Gastrocnemius medialis (tissue), 4 donors: ENCODE results near the gene STMN1. TPM values are rescaled to one million over a fixed set of nuclear protein-coding genes. Genes with fewer than 3 reads are reported as not detected.

Source experiments
- ATAC-seq, 2 donors: fragments of 150-250 bp; one replicate each; pipeline ENCODE4 v1.9.1; 2016
- DNase-seq, 2 donors: peaks; one replicate each; pipeline ENCODE4 v3.0.0-alpha.2; 2019
- H3K27ac ChIP-seq, 4 donors: fragments of 200-600 bp; sonication (generic); 1 replicate in 1 of 4; 2 replicates in 3 of 4; pipeline ENCODE4 v1.5.1; 2016 to 2018; ENCODE audit warnings: mild to moderate bottlenecking in 2 of 4, moderate library complexity in 1 of 4
- H3K27me3 ChIP-seq, 3 donors: fragments of 200-600 bp; sonication (generic) in 2 of 3; 1 replicate in 1 of 3; 2 replicates in 2 of 3; pipeline versions ENCODE4 v1.5.1 to v1.6.0; 2016 to 2019; ENCODE audit warnings: mild to moderate bottlenecking in 1 of 3, moderate library complexity in 1 of 3
- H3K36me3 ChIP-seq, 2 donors: fragments of 200-600 bp; sonication (generic) in 1 of 2; one replicate each; pipeline ENCODE4 v1.5.1; 2017 to 2018
- H3K4me1 ChIP-seq, 2 donors: fragments of 200-600 bp; sonication (generic) in 1 of 2; one replicate each; pipeline ENCODE4 v1.5.1; 2016 to 2017; ENCODE audit warnings: mild to moderate bottlenecking in 2 of 2
- H3K4me3 ChIP-seq, 4 donors: fragments of 200-600 bp; sonication (generic) in 3 of 4; 1 replicate in 1 of 4; 2 replicates in 3 of 4; pipeline ENCODE4 v1.5.1; 2016 to 2019; ENCODE audit warnings: mild to moderate bottlenecking in 2 of 4
- H3K9me3 ChIP-seq, 3 donors: fragments of 200-600 bp; sonication (generic) in 2 of 3; 1 replicate in 1 of 3; 2 replicates in 2 of 3; pipeline ENCODE4 v1.5.1; 2016 to 2019
- CTCF ChIP-seq, 5 experiments: fragments of 450-650 bp in 3 of 5; fragments of 200-600 bp in 2 of 5; sonication (generic) in 2 of 5; IDR thresholded peaks in 4 of 5; conservative IDR thresholded peaks in 1 of 5; 1 replicate in 4 of 5; 2 replicates in 1 of 5; pipeline ENCODE4 v1.5.1; 2016 to 2019; ENCODE audit warnings: antibody characterized with exemption in 5 of 5, mild to moderate bottlenecking in 3 of 5, moderate library complexity in 3 of 5
- POLR2A ChIP-seq, 2 donors: fragments of 450-650 bp; IDR thresholded peaks; one replicate each; pipeline ENCODE4 v1.6.1; 2017; ENCODE audit warnings: antibody characterized with exemption in 2 of 2, mild to moderate bottlenecking in 2 of 2, moderate library complexity in 2 of 2
- in situ Hi-C, 4 donors: fragments of 200-750 bp; cut with MboI; loops; one replicate each; pipeline versions ENCODE4 v1.15.0 to v1.8.0; 2017; ENCODE audit warnings: low sequenced_read_pairs in 4 of 4
- intact Hi-C: fragments of 100-400 bp; cut with DNase I; formaldehyde crosslinking; loops from one replicate; pipeline ENCODE4 v1.15.1; 2023; ENCODE audit warnings: low total_unique reads
- total RNA-seq, 4 donors: library from RNA; depleted of rRNA; stranded (reverse); fragments of >200 nt; gene quantifications; one replicate each; pipeline versions ENCODE4 v1.1.0 to v1.2.3, GENCODE V29; 2016

STMN1 gene
- total RNA-seq, 4 donors from 2014 or later, result 4.7 to 20.7 (median 13.7) TPM

GRCh38 chr1:25866288-25866687 lies 39.9 kb downstream of the STMN1 start:
- Histone ChIP-seq H3K27me3 (no peaks in the 10 kb centered on the region), H3K4me1 (peaks cover 5 to 10% of the 10 kb centered on the region in 2 donors), H3K36me3 (no peaks in the 10 kb centered on the region), H3K4me3 (no peak overlapping the region), H3K9me3 (no peaks in the 10 kb centered on the region), H3K27ac (no peak overlapping the region)
- intact Hi-C loops, result no loop called here
- in situ Hi-C loops, result no loop called here
- TF ChIP-seq POLR2A (IDR thresholded peaks at IDR 0.05), result no peak
- TF ChIP-seq CTCF (IDR thresholded peaks at IDR 0.05 in 4 of 5, conservative IDR thresholded peaks at IDR 0.05 in 1 of 5), result no peak
- ATAC-seq (no peak), DNase-seq (no peak)

- no peaks in the 10 kb centered on the region for H3K27me3 ChIP-seq
- intact Hi-C loops, result no loop called here
- in situ Hi-C loops, result no loop called here
- no peaks in the 10 kb centered on the region for H3K36me3 ChIP-seq
- peaks cover 5% of the 10 kb centered on the region in 2 donors for H3K4me1 ChIP-seq
- DNase-seq (no peak), ATAC-seq (no peak)
- no peak overlapping the region for H3K27ac ChIP-seq
- no peaks in the 10 kb centered on the region for H3K9me3 ChIP-seq
- TF ChIP-seq POLR2A (IDR thresholded peaks at IDR 0.05) (no peak), CTCF (IDR thresholded peaks at IDR 0.05 in 4 of 5, conservative IDR thresholded peaks at IDR 0.05 in 1 of 5) (no peak)
- H3K4me3 ChIP-seq, result no peak overlapping the region
Observed at GRCh38 chr1:25864434-25864833, 41.8 kb downstream of the STMN1 start.

GRCh38 chr1:25863486-25864262 lies 42.5 kb downstream of the STMN1 start:
- no peak for DNase-seq
- in situ Hi-C loops (no loop called here), intact Hi-C loops (no loop called here)
- TF ChIP-seq POLR2A (IDR thresholded peaks at IDR 0.05) (no peak), CTCF (IDR thresholded peaks at IDR 0.05 in 4 of 5, conservative IDR thresholded peaks at IDR 0.05 in 1 of 5) (no peak)
- H3K4me3 ChIP-seq, result no peak overlapping the region
- no peaks in the 10 kb centered on the region for H3K9me3 ChIP-seq
- H3K4me1 ChIP-seq, result peaks cover 7 to 11% of the 10 kb centered on the region in 2 donors
- no peak for ATAC-seq
- no peaks in the 10 kb centered on the region for H3K27me3 ChIP-seq
- H3K27ac ChIP-seq, result no peak overlapping the region
- H3K36me3 ChIP-seq, result no peaks in the 10 kb centered on the region

GRCh38 chr1:25862785-25863485 lies 43.3 kb downstream of the STMN1 start:
- in situ Hi-C loops, result no loop called here
- intact Hi-C loops, result no loop called here
- Histone ChIP-seq H3K4me3 (no peak overlapping the region), H3K36me3 (no peaks in the 10 kb centered on the region), H3K9me3 (no peaks in the 10 kb centered on the region), H3K4me1 (peaks cover 7 to 15% of the 10 kb centered on the region in 2 donors), H3K27ac (peak overlapping the region in 1 of 4 donors; percentile 39), H3K27me3 (no peaks in the 10 kb centered on the region)
- TF ChIP-seq POLR2A (IDR thresholded peaks at IDR 0.05), result no peak
- TF ChIP-seq CTCF (IDR thresholded peaks at IDR 0.05 in 4 of 5, conservative IDR thresholded peaks at IDR 0.05 in 1 of 5), result no peak
- no peak for DNase-seq
- no peak for ATAC-seq
